Transverse colon (tissue), 4 donors: Measurements from ENCODE around the gene EFNA1. TPM values are rescaled to one million over a fixed set of nuclear protein-coding genes. Genes with fewer than 3 reads are reported as not detected.

Source experiments
- DNase-seq: peaks from one replicate; pipeline ENCODE4 v3.0.0-alpha.2; 2019
- H3K27ac ChIP-seq, 4 donors: fragments of 200-600 bp; sonication (generic); 2 replicates each; pipeline ENCODE4 v1.5.1; 2016 to 2018; ENCODE audit warnings: inconsistent platforms in 4 of 4
- H3K27me3 ChIP-seq: fragments of 200-600 bp; sonication (generic); 2 replicates; pipeline ENCODE4 v1.5.1; 2017; ENCODE audit warnings: inconsistent platforms
- H3K36me3 ChIP-seq, 4 donors: fragments of 200-600 bp; sonication (generic); 2 replicates each; pipeline ENCODE4 v1.5.1; 2017 to 2019; ENCODE audit warnings: inconsistent platforms in 4 of 4
- H3K4me1 ChIP-seq, 4 donors: fragments of 200-600 bp; sonication (generic); 2 replicates each; pipeline ENCODE4 v1.5.1; 2017 to 2020; ENCODE audit warnings: inconsistent platforms in 4 of 4
- H3K4me3 ChIP-seq, 4 donors: fragments of 200-600 bp; sonication (generic); 1 replicate in 1 of 4; 2 replicates in 3 of 4; pipeline versions ENCODE4 v1.5.1 to v1.6.1; 2017 to 2019; ENCODE audit warnings: inconsistent platforms in 4 of 4
- H3K9me3 ChIP-seq, 2 donors: fragments of 200-600 bp; sonication (generic); 2 replicates each; pipeline ENCODE4 v1.5.1; 2017 to 2019; ENCODE audit warnings: inconsistent platforms in 2 of 2
- EP300 ChIP-seq: sonication (generic); formaldehyde crosslinking; IDR thresholded peaks from one replicate; pipeline ENCODE4 v1.6.1; 2017; ENCODE audit warnings: antibody characterized with exemption, low read depth
- POLR2A ChIP-seq: fragments of 450-650 bp; IDR thresholded peaks from one replicate; pipeline ENCODE4 v1.6.1; 2016; ENCODE audit warnings: antibody characterized with exemption, mild to moderate bottlenecking, moderate library complexity
- POLR2AphosphoS5 ChIP-seq, 3 donors: sonication (generic); formaldehyde crosslinking; IDR thresholded peaks; one replicate each; pipeline ENCODE4 v1.6.1; 2016; ENCODE audit warnings: antibody characterized with exemption in 3 of 3
- WGBS, 2 donors: methylation state at CpG; one replicate each; pipeline ENCODE4 v1.1.5; 2018; ENCODE audit warnings: low coverage in 1 of 2; 5-methylcytosine and 5-hydroxymethylcytosine counted together
- in situ Hi-C, 4 donors: fragments of 200-750 bp; cut with MboI; loops; one replicate each; pipeline versions ENCODE4 v1.15.0 to v1.15.1; 2017; ENCODE audit warnings: low sequenced_read_pairs in 3 of 4, low pct_ligation_motif_present in 1 of 4, low pct_unique_long_range_greater_than_20kb in 1 of 4
- intact Hi-C: fragments of 100-400 bp; cut with DNase I; formaldehyde crosslinking; loops from one replicate; pipeline ENCODE4 v1.15.1; 2023; ENCODE audit warnings: low total_unique reads
- total RNA-seq, 4 donors: library from RNA; depleted of rRNA; stranded (reverse); fragments of >200 nt; gene quantifications; one replicate each; pipeline ENCODE4 v1.1.0, GENCODE V29; 2016
- TF ChIP-seq, protein P1 (sequence below), 5 experiments: fragments of 200-600 bp in 3 of 5; fragments of 450-650 bp in 2 of 5; sonication (generic) in 3 of 5; IDR thresholded peaks; 1 replicate in 2 of 5; 2 replicates in 3 of 5; pipeline ENCODE4 v1.5.1; 2016 to 2017; ENCODE audit warnings: antibody characterized with exemption in 5 of 5, inconsistent platforms in 3 of 5, mild to moderate bottlenecking in 2 of 5, moderate library complexity in 1 of 5

The EFNA1 gene
- total RNA-seq, 4 donors from 2014 or later = 18.5 to 108 (median 62.7) TPM

DNA sequence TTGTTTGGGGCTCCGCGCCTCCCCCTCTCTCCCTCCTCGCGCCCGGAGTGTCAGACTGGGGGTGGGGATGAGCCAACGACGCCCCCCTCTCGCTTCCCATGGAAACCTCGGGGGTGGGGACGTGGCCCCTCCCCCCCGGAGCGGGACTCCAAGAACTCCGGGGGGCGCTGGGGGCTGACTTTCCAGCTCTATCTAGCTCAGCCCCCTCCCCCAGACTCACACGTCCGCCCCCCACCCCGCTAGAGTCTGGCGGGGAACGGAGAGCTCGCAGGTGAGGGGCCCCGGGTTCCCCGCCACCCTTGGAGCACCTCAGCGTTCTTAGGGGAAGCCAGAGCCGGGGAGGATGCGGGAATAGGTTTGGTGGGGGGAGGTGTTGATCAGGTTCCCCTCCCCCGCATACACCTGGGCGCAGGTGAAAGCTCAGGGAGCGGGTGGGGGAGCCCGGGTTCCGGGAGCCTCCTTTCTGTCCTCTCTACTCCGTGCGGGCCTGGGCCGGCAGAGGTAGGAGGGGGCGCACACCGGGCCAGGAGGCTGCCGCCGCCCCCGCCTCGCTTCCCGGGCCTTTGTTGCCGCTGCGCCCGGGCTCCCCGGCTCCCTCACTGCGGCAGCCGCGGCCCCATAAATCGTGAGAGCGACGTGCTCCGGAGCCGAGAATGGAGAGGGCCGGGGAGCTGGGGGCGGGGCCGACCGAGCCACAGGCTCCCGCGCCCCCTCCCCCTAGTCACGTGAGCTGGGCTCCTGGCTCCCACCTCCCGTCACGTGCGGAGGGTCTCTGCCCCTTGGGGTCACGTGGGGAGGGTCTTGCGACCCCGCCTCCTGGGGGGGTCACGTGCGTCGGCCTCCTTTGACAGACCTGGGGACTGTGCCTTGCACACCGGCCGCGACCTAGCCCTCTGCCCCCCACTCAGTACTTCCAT lies 47.1 kb upstream of the EFNA1 start:
- Histone ChIP-seq H3K9me3 (no peaks in the 10 kb centered on the region), H3K27ac (peak overlapping the region in 3 of 4 donors; percentile 10 to 94 (median 24)), H3K36me3 (no peaks in the 10 kb centered on the region), H3K27me3 (peaks cover 54% of the 10 kb centered on the region), H3K4me1 (peaks cover 47 to 69% (median 60%) of the 10 kb centered on the region in 4 donors), H3K4me3 (peak overlapping the region; percentile 18 to 56 (median 46))
- intact Hi-C loops = loop anchor here (10.0 kb wide), 1 partner anchor 596 kb away; no protein-coding TSS in a partner anchor
- DNase-seq = peak; percentile 54
- in situ Hi-C loops = no loop called here
- TF ChIP-seq POLR2AphosphoS5 (IDR thresholded peaks at IDR 0.05) (peak in 1 of 3 donors; percentile 10), EP300 (no peak), POLR2A (peak; percentile 29)
- TF ChIP-seq, protein P1, sequence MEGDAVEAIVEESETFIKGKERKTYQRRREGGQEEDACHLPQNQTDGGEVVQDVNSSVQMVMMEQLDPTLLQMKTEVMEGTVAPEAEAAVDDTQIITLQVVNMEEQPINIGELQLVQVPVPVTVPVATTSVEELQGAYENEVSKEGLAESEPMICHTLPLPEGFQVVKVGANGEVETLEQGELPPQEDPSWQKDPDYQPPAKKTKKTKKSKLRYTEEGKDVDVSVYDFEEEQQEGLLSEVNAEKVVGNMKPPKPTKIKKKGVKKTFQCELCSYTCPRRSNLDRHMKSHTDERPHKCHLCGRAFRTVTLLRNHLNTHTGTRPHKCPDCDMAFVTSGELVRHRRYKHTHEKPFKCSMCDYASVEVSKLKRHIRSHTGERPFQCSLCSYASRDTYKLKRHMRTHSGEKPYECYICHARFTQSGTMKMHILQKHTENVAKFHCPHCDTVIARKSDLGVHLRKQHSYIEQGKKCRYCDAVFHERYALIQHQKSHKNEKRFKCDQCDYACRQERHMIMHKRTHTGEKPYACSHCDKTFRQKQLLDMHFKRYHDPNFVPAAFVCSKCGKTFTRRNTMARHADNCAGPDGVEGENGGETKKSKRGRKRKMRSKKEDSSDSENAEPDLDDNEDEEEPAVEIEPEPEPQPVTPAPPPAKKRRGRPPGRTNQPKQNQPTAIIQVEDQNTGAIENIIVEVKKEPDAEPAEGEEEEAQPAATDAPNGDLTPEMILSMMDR (IDR thresholded peaks at IDR 0.05) = no peak
- WGBS, 2 donors = 1% methylated on average over 62 of the region's 71 CpGs; no CpG with 5 or more reads in 1 of the 2 donors

DNA sequence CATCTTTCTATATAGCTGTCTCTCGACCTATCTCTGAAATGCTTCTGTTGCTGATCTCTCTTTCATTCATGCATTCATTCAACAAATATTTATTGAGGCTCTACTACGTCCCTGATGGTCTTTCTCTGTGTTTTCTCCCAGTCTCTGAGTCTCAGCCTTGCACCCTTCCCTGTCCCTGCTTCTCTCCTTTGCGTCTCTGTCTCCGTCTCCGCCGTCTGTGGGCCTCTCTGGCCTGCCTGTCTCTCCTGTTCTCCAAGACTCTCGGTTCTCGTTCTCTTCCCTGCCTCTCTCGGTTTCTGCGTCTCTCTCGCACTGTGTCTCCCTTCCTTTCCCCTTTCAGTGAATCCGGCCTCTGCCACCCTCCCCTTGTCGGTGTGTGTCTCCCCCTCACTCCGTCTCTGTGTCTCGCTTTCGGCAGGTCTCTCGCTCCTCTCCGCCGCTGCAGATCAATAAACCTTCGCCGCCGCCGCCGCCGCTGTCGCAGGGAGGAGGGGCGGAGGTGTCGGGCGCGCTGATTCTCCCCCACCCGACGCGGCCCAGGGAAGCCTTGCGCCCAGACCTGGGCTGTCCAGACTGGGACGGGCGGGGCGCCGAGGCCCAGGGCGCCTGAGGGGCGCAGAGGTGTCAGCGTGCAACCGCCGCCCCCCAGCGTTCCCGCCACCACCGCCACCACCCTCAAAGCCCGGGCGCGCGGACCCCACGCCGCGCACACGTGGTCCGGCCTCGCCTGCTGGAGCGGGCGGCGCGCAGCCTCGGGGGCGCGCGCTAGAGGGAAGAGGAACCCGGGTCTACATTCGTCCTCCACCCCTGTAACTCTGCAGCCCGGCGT lies 46.0 kb upstream of the EFNA1 start:
- in situ Hi-C loops = no loop called here
- TF ChIP-seq, protein P1 (IDR thresholded peaks at IDR 0.05) = no peak
- TF ChIP-seq POLR2A (no peak), EP300 (no peak), POLR2AphosphoS5 (IDR thresholded peaks at IDR 0.05) (no peak)
- no peaks in the 10 kb centered on the region for H3K9me3 ChIP-seq
- intact Hi-C loops = loop anchor here (10.0 kb wide), 1 partner anchor 597 kb away; no protein-coding TSS in a partner anchor
- H3K36me3 ChIP-seq = no peaks in the 10 kb centered on the region
- H3K27me3 ChIP-seq = peaks cover 54% of the 10 kb centered on the region
- H3K4me1 ChIP-seq = peaks cover 52 to 80% (median 69%) of the 10 kb centered on the region in 4 donors
- WGBS, 2 donors = 4 to 5% methylated on average over 21 to 43 of the region's 68 CpGs
- peak overlapping the region; percentile 90 to 94 (median 92) for H3K27ac ChIP-seq
- H3K4me3 ChIP-seq = peak overlapping the region in 3 of 4 donors; percentile 8 to 56 (median 49)
- peak; percentile 54 for DNase-seq

DNA sequence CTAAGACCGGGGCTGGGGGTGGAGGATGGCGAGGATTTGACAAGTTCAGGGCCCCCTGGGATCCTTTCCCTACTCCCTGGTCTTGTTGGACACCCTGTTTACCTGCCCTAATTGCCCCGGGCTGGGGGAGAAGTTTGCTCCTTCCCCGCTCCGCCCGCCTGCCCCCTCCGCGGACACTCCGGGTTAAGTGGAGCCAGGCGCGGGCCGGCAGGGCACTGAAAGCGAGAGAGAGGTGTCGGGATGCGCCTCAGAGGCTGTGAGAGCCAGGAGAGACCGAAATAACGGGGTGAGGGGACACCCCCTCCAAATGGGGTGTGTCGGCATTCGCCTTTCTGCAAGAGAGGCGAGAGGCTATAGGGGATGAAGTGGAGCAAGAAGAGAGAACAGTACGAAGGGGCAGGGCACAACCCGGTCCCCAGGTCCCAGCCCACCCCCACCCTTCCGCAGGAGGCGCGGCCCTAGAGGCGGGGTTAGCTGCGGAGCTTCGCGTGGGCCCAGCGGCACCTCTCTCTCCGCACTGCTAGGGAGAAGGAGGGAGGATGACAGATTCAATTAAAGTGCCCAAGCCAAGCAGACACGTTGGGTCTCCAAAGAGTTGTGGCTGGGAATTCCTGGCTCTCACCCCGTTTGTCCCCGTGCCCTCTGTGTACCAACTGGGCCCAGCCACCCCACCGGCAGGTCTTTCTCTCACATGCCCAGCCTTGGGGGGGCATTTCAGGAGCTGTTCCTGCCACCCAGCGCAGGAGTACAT lies 45.2 kb upstream of the EFNA1 start:
- WGBS, 2 donors = 6% methylated on average over 29 of the region's 36 CpGs; no CpG with 5 or more reads in 1 of the 2 donors
- H3K27ac ChIP-seq = peak overlapping the region; percentile 90 to 94 (median 92)
- H3K4me3 ChIP-seq = peak overlapping the region in 3 of 4 donors; percentile 8 to 56 (median 24)

More for the DNA sequence above, 45.2 kb upstream of the EFNA1 start:
- TF ChIP-seq, protein P1 (IDR thresholded peaks at IDR 0.05) = no peak
- TF ChIP-seq POLR2AphosphoS5 (IDR thresholded peaks at IDR 0.05) (no peak), POLR2A (no peak), EP300 (no peak)
- Histone ChIP-seq H3K27me3 (peaks cover 54% of the 10 kb centered on the region), H3K4me1 (peaks cover 52 to 80% (median 69%) of the 10 kb centered on the region in 4 donors), H3K9me3 (no peaks in the 10 kb centered on the region), H3K36me3 (no peaks in the 10 kb centered on the region)
- in situ Hi-C loops = no loop called here
- intact Hi-C loops = loop anchor here (10.0 kb wide), 1 partner anchor 598 kb away; no protein-coding TSS in a partner anchor
- DNase-seq = peak; percentile 64
